Calu3 (cell line): ENCODE data around the gene ZNF264. TPM values are rescaled to one million over a fixed set of nuclear protein-coding genes. Genes with fewer than 3 reads are reported as not detected.

Experiments used
- BruUV-seq: library from RNA; stranded (reverse); fragments of 400-500 nt; replicated peaks from 2 replicates; lab custom pipeline; 2021; lab: Mats Ljungman, UMichigan
- CTCF ChIA-PET: fragments of 300-600 bp; sonication (Branson Sonifier 250); formaldehyde crosslinking; loops from one replicate; lab custom pipeline; 2022; ENCODE audit warnings: antibody characterized with exemption; lab: Charles Lee
- DNase-seq: peaks from one replicate; pipeline ENCODE4 v3.0.0; 2022
- H3K27ac Mint-ChIP-seq: one replicate; pipeline ENCODE4 v1.8.0; 2022; ENCODE audit warnings: mixed read lengths; ENCODE audit not compliant: unreplicated experiment
- H3K27me3 Mint-ChIP-seq: one replicate; pipeline ENCODE4 v1.8.0; 2022; ENCODE audit warnings: mixed read lengths; ENCODE audit not compliant: unreplicated experiment
- H3K36me3 Mint-ChIP-seq: one replicate; pipeline ENCODE4 v1.8.0; 2022; ENCODE audit warnings: mild to moderate bottlenecking, moderate library complexity, mixed read lengths; ENCODE audit not compliant: insufficient read depth, unreplicated experiment
- H3K4me1 Mint-ChIP-seq: one replicate; pipeline ENCODE4 v1.8.0; 2022; ENCODE audit warnings: mild to moderate bottlenecking, low read depth, mixed read lengths; ENCODE audit not compliant: unreplicated experiment
- H3K4me3 Mint-ChIP-seq: one replicate; pipeline ENCODE4 v1.8.0; 2022; ENCODE audit warnings: mild to moderate bottlenecking, low read depth, moderate library complexity, mixed read lengths; ENCODE audit not compliant: unreplicated experiment
- H3K9me3 Mint-ChIP-seq: one replicate; pipeline ENCODE4 v1.8.0; 2022; ENCODE audit warnings: low read depth, mixed read lengths; ENCODE audit not compliant: unreplicated experiment
- intact Hi-C: fragments of 100-400 bp; cut with micrococcal nuclease; formaldehyde crosslinking; loops from one replicate; pipeline ENCODE4 v1.10.0; 2022; ENCODE audit not compliant: unreplicated experiment
- total RNA-seq: library from RNA; stranded (reverse); gene quantifications from 2 replicates; pipeline ENCODE4 v1.2.3, GENCODE V29; 2022
- TF ChIP-seq, protein P1 (sequence below): fragments of 200-600 bp; IDR thresholded peaks from one replicate; pipeline ENCODE4 v1.8.0; 2022; ENCODE audit warnings: antibody characterized with exemption; ENCODE audit not compliant: unreplicated experiment

ZNF264 gene
- total RNA-seq, 1 experiment from 2014 or later: 28.7 TPM

DNA sequence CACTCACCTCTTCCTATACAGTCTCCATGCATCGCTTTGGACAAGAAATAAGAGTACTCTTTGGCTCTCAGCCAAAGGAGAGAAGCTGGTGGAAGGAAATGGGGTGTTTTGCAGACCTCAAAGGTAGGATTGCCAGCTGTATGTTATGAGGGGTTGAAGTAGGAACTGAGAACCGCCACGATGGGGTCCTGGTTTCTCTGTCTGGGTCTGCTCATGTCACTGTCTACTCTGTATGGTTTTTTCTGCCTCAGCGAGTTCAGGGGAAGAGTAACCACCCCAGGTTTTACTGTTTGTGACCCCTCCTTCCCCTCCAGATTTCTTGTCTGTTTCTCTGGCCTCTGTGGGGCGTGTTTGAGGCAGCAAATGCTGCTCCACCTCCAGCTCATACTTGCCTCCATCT, 53.2 kb downstream of the ZNF264 start:
- intact Hi-C loops: no loop called here
- CTCF ChIA-PET: no interaction called here
- DNase-seq: no peak
- peaks cover 8% of the 10 kb centered on the region for H3K4me1 Mint-ChIP-seq
- H3K36me3 Mint-ChIP-seq: peaks cover 45% of the 10 kb centered on the region
- no peaks in the 10 kb centered on the region for H3K27me3 Mint-ChIP-seq
- H3K27ac Mint-ChIP-seq: no peak overlapping the region
- H3K4me3 Mint-ChIP-seq: no peak overlapping the region
- no TSS peak for BruUV-seq
- H3K9me3 Mint-ChIP-seq: peaks cover 8% of the 10 kb centered on the region
- TF ChIP-seq, protein P1, sequence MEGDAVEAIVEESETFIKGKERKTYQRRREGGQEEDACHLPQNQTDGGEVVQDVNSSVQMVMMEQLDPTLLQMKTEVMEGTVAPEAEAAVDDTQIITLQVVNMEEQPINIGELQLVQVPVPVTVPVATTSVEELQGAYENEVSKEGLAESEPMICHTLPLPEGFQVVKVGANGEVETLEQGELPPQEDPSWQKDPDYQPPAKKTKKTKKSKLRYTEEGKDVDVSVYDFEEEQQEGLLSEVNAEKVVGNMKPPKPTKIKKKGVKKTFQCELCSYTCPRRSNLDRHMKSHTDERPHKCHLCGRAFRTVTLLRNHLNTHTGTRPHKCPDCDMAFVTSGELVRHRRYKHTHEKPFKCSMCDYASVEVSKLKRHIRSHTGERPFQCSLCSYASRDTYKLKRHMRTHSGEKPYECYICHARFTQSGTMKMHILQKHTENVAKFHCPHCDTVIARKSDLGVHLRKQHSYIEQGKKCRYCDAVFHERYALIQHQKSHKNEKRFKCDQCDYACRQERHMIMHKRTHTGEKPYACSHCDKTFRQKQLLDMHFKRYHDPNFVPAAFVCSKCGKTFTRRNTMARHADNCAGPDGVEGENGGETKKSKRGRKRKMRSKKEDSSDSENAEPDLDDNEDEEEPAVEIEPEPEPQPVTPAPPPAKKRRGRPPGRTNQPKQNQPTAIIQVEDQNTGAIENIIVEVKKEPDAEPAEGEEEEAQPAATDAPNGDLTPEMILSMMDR: no peak

GRCh38 chr19:57245066-57245465, 53.8 kb downstream of the ZNF264 start:
- no peak overlapping the region for H3K27ac Mint-ChIP-seq
- TF ChIP-seq, protein P1: no peak
- H3K36me3 Mint-ChIP-seq: peaks cover 45% of the 10 kb centered on the region
- no peaks in the 10 kb centered on the region for H3K27me3 Mint-ChIP-seq
- peaks cover 8% of the 10 kb centered on the region for H3K4me1 Mint-ChIP-seq
- H3K9me3 Mint-ChIP-seq: peaks cover 10% of the 10 kb centered on the region
- H3K4me3 Mint-ChIP-seq: no peak overlapping the region
- BruUV-seq: no TSS peak
- no peak for DNase-seq
- CTCF ChIA-PET: no interaction called here
- intact Hi-C loops: no loop called here

DNA sequence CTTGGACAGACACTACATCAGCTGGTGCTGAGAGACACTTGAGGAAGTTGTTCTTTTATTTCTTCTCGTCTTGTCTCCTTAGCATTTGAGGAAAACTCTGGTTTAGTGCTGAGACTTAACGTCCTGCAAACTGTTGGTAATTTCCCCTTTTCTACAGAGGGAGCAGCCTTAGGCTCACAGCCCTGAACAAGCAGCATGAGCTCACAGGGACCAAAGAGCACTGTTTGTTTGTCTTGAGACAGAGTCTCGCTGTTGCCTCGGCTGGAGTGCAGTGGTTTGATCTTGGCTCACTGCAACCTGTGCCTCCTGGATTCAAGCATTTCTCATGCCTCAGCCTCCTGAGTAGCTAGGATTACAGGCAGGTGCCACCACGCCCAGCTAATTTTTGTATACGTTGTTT, 54.7 kb downstream of the ZNF264 start:
- H3K9me3 Mint-ChIP-seq: peaks cover 17% of the 10 kb centered on the region
- H3K4me3 Mint-ChIP-seq: no peak overlapping the region
- peaks cover 42% of the 10 kb centered on the region for H3K36me3 Mint-ChIP-seq
- CTCF ChIA-PET: interaction anchor here (0.6 kb wide), 1 partner anchor 31 kb away, joined by 3 read pairs; no protein-coding TSS in a partner anchor
- H3K4me1 Mint-ChIP-seq: peaks cover 8% of the 10 kb centered on the region
- no peak overlapping the region for H3K27ac Mint-ChIP-seq
- TF ChIP-seq, protein P1: no peak
- no peaks in the 10 kb centered on the region for H3K27me3 Mint-ChIP-seq
- BruUV-seq: no TSS peak
- intact Hi-C loops: no loop called here
- DNase-seq: no peak

DNA sequence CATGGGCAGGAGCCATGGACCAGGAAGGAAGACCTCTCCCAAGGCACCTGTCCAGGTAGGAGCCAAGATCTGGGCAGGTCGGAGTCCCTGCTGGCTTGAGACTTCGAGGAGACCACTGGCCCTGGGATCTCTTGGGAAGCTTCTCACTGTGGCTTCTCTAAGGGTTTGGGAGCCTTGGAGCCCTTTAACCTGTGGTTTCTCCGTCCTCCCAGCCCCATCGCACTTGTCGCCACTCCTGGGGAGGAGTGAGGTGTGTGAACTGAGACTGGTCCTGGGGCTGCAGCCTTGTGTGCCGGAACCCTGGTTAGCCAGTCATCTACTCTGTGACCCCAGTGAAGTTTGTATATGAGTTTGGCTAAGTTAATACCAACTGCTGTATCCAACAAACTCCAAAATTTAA, 57.3 kb downstream of the ZNF264 start:
- Mint-ChIP-seq H3K36me3 (peaks cover 50% of the 10 kb centered on the region), H3K4me3 (no peak overlapping the region), H3K27ac (no peak overlapping the region), H3K4me1 (no peaks in the 10 kb centered on the region), H3K27me3 (no peaks in the 10 kb centered on the region), H3K9me3 (peaks cover 26% of the 10 kb centered on the region)
- CTCF ChIA-PET: no interaction called here
- no TSS peak for BruUV-seq
- no peak for DNase-seq
- intact Hi-C loops: no loop called here
- TF ChIP-seq, protein P1: no peak
